Smooth muscle cell (in vitro differentiated cells): ENCODE results near the gene CDKAL1. TPM values are rescaled to one million over a fixed set of nuclear protein-coding genes. Genes with fewer than 3 reads are reported as not detected.
A peak's percentile ranks its signal among the peaks of the same experiment; 100 is the strongest.

Source experiments
- DNase-seq: peaks from one replicate; lab custom pipeline; 2025; ENCODE audit not compliant: unreplicated experiment; lab: John Stamatoyannopoulos, UW
- H2AFZ ChIP-seq: fragments of 200-600 bp; sonication (generic); 2 replicates; pipeline ENCODE4 v1.6.0; 2016; ENCODE audit warnings: antibody characterized with exemption, low read depth, mild to moderate bottlenecking
- H3F3A ChIP-seq: fragments of 200-600 bp; sonication (generic); 2 replicates; pipeline ENCODE4 v1.6.0; 2017; ENCODE audit warnings: antibody characterized with exemption, low read depth
- H3K27ac ChIP-seq: fragments of 200-600 bp; sonication (generic); 2 replicates; pipeline ENCODE4 v1.5.1; 2016; ENCODE audit warnings: low read depth, mild to moderate bottlenecking
- H3K27me3 ChIP-seq: fragments of 200-600 bp; sonication (generic); 2 replicates; pipeline ENCODE4 v1.6.1; 2016; ENCODE audit warnings: low read depth, mild to moderate bottlenecking
- H3K36me3 ChIP-seq: fragments of 200-600 bp; sonication (generic); 2 replicates; pipeline ENCODE4 v1.5.1; 2016; ENCODE audit warnings: low read depth
- H3K4me1 ChIP-seq: fragments of 200-600 bp; sonication (generic); 2 replicates; pipeline ENCODE4 v1.5.1; 2016; ENCODE audit warnings: low read depth
- H3K4me2 ChIP-seq: fragments of 200-600 bp; sonication (generic); 2 replicates; pipeline ENCODE4 v1.6.0; 2016; ENCODE audit warnings: mild to moderate bottlenecking
- H3K4me3 ChIP-seq: fragments of 200-600 bp; sonication (generic); 2 replicates; pipeline ENCODE4 v1.5.1; 2016; ENCODE audit warnings: mild to moderate bottlenecking
- H3K79me2 ChIP-seq: fragments of 200-600 bp; sonication (generic); 2 replicates; pipeline ENCODE4 v1.6.0; 2016; ENCODE audit warnings: low read depth, mild to moderate bottlenecking
- H3K9ac ChIP-seq: fragments of 200-600 bp; sonication (generic); 2 replicates; pipeline ENCODE4 v1.6.0; 2016; ENCODE audit warnings: low read depth
- H3K9me3 ChIP-seq: fragments of 200-600 bp; sonication (generic); replicated peaks from 2 replicates; pipeline ENCODE4 v1.5.1; 2016; ENCODE audit warnings: low read depth
- H4K20me1 ChIP-seq: fragments of 200-600 bp; sonication (generic); 2 replicates; pipeline ENCODE4 v1.6.0; 2016; ENCODE audit warnings: low read depth
- WGBS: methylation state at CpG from one replicate; pipeline ENCODE4 v1.1.7; 2016; ENCODE audit warnings: low lambda C conversion rate; 5-methylcytosine and 5-hydroxymethylcytosine counted together
- polyA plus RNA-seq: library from polyadenylated mRNA; unstranded; fragments of >200 nt; fragmentation: Nextera tagmentation; extraction: Ambion mirVana; gene quantifications from 2 replicates; pipeline ENCODE4 v1.2.1, GENCODE V29; 2016
- total RNA-seq: library from RNA; depleted of rRNA; stranded (reverse); fragments of >200 nt; gene quantifications from 2 replicates; pipeline ENCODE4 v1.2.3, GENCODE V29; 2014
- TF ChIP-seq, protein P1 (sequence below): fragments of 200-600 bp; sonication (generic); IDR thresholded peaks from 2 replicates; pipeline ENCODE4 v1.5.1; 2017; ENCODE audit warnings: borderline replicate concordance, mild to moderate bottlenecking, antibody characterized with exemption; ENCODE audit not compliant: insufficient read depth, poor library complexity, severe bottlenecking

Gene CDKAL1
- total and polyA plus RNA-seq, 2 experiments from 2014 or later: 16.5 to 16.6 TPM

DNA sequence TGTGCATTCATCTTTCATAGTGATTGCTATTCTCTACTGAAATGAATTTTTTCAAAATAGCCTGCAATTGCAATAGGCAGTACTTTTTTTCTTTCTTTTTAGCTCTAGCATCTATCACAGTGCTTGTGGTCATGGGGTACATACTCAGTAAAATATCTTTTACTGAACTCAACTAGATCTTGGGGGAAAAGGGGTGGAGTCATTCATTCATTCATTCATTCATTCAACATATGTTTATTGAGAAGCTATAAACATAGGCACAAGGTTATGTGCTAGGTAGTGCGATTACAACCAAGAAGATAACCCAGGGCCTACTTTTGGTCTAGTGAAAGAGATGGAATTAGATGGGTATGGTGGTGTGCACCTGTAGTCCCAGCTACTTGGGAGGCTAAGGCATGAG, 1.4 kb upstream of the CDKAL1 start:
- Histone ChIP-seq H3K9me3 (no peaks in the 10 kb centered on the region), H3K4me3 (no peak overlapping the region), H3K9ac (no peak overlapping the region), H3F3A (no peaks in the 10 kb centered on the region), H2AFZ (no peak overlapping the region), H3K27me3 (no peaks in the 10 kb centered on the region), H3K79me2 (peaks cover 14% of the 10 kb centered on the region), H3K4me1 (peaks cover 11% of the 10 kb centered on the region), H3K36me3 (no peaks in the 10 kb centered on the region), H3K4me2 (no peak overlapping the region), H4K20me1 (no peaks in the 10 kb centered on the region), H3K27ac (no peak overlapping the region)
- DNase-seq: no peak
- TF ChIP-seq, protein P1, sequence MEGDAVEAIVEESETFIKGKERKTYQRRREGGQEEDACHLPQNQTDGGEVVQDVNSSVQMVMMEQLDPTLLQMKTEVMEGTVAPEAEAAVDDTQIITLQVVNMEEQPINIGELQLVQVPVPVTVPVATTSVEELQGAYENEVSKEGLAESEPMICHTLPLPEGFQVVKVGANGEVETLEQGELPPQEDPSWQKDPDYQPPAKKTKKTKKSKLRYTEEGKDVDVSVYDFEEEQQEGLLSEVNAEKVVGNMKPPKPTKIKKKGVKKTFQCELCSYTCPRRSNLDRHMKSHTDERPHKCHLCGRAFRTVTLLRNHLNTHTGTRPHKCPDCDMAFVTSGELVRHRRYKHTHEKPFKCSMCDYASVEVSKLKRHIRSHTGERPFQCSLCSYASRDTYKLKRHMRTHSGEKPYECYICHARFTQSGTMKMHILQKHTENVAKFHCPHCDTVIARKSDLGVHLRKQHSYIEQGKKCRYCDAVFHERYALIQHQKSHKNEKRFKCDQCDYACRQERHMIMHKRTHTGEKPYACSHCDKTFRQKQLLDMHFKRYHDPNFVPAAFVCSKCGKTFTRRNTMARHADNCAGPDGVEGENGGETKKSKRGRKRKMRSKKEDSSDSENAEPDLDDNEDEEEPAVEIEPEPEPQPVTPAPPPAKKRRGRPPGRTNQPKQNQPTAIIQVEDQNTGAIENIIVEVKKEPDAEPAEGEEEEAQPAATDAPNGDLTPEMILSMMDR: no peak
- 100% methylated on average over 1 of the region's 1 CpG for WGBS

GRCh38 chr6:20533746-20534294, 437 bp upstream of the CDKAL1 start:
- Histone ChIP-seq H3K4me1 (peaks cover 17% of the 10 kb centered on the region), H3K79me2 (peaks cover 15% of the 10 kb centered on the region), H3K36me3 (no peaks in the 10 kb centered on the region), H2AFZ (peak overlapping the region; percentile 90), H3F3A (no peaks in the 10 kb centered on the region), H3K4me3 (peak overlapping the region; percentile 87), H3K27ac (peak overlapping the region; percentile 83), H3K9ac (peak overlapping the region; percentile 85), H3K9me3 (no peaks in the 10 kb centered on the region), H3K4me2 (peak overlapping the region; percentile 89), H3K27me3 (no peaks in the 10 kb centered on the region), H4K20me1 (no peaks in the 10 kb centered on the region)
- 56% methylated on average over 6 of the region's 6 CpGs for WGBS
- TF ChIP-seq, protein P1: no peak
- DNase-seq: no peak

- peaks cover 15% of the 10 kb centered on the region for H3K79me2 ChIP-seq
Measured at GRCh38 chr6:20538131-20538662, 3.9 kb downstream of the CDKAL1 start.

More at GRCh38 chr6:20538131-20538662, 3.9 kb downstream of the CDKAL1 start:
- WGBS: 53% methylated on average over 1 of the region's 1 CpG
- H3K9ac ChIP-seq: no peak overlapping the region
- TF ChIP-seq, protein P1: no peak
- no peak overlapping the region for H3K4me2 ChIP-seq
- no peak overlapping the region for H3K27ac ChIP-seq
- H3K27me3 ChIP-seq: no peaks in the 10 kb centered on the region
- H3K4me1 ChIP-seq: peaks cover 18% of the 10 kb centered on the region
- H3K9me3 ChIP-seq: no peaks in the 10 kb centered on the region
- no peaks in the 10 kb centered on the region for H4K20me1 ChIP-seq
- no peaks in the 10 kb centered on the region for H3F3A ChIP-seq
- no peak overlapping the region for H2AFZ ChIP-seq
- H3K4me3 ChIP-seq: no peak overlapping the region
- no peak for DNase-seq
- no peaks in the 10 kb centered on the region for H3K36me3 ChIP-seq
